UCSD-AML1 (cell line): ENCODE measurements around the gene EIF2S3.

Experiments used
- DNase-seq: peaks from one replicate; lab custom pipeline; 2025; ENCODE audit not compliant: unreplicated experiment; lab: John Stamatoyannopoulos, UW

The EIF2S3 gene

GRCh38 chrX:24125028-24125612 lies 70.4 kb downstream of the EIF2S3 start:
- DNase-seq: no peak
